Lower leg skin (tissue), 3 donors: ENCODE data around the gene CREB3L1.

Experiments
- CTCF ChIP-seq, 3 donors: fragments of 450-650 bp; IDR thresholded peaks; one replicate each; pipeline ENCODE4 v1.5.1; 2016; ENCODE audit warnings: antibody characterized with exemption in 3 of 3, mild to moderate bottlenecking in 3 of 3, moderate library complexity in 2 of 3
- POLR2A ChIP-seq, 2 donors: fragments of 450-650 bp; IDR thresholded peaks; one replicate each; pipeline ENCODE4 v1.6.1; 2016 to 2017; ENCODE audit warnings: antibody characterized with exemption in 2 of 2, mild to moderate bottlenecking in 1 of 2, moderate library complexity in 1 of 2

GRCh38 chr11:46364791-46365190 is 87.3 kb downstream of the CREB3L1 start:
- TF ChIP-seq CTCF (IDR thresholded peaks at IDR 0.05) (no peak), POLR2A (IDR thresholded peaks at IDR 0.05) (no peak)
